NCI-H146 treated with DMSO at 0.1 percent for 48 hours (cell line): ENCODE results near the gene DPP10.
"Not testable (repeated sequence)": the region's sequence is repeated elsewhere in the genome, so short reads cannot be mapped to it uniquely, and the experiment has no call there.

ENCODE experiments used
- DNase-seq: peaks from one replicate; lab custom pipeline; 2025; ENCODE audit not compliant: unreplicated experiment; lab: John Stamatoyannopoulos, UW

Gene DPP10

GRCh38 chr2:114709936-114710850 lies 267.8 kb downstream of the DPP10 start:
- DNase-seq = no peak

- no peak for DNase-seq
Measured at GRCh38 chr2:114714313-114714712, 271.9 kb downstream of the DPP10 start.

GRCh38 chr2:114717049-114717448 lies 274.6 kb downstream of the DPP10 start:
- no peak for DNase-seq

GRCh38 chr2:114724454-114724853 lies 282.0 kb downstream of the DPP10 start:
- DNase-seq = no peak

- no peak for DNase-seq
Measured at GRCh38 chr2:114727012-114727411, 284.6 kb downstream of the DPP10 start.

- DNase-seq = no peak
Measured at GRCh38 chr2:114728372-114728771, 285.9 kb downstream of the DPP10 start.

- DNase-seq = no peak
Measured at GRCh38 chr2:114729026-114729425, 286.6 kb downstream of the DPP10 start.

GRCh38 chr2:114735126-114735525 lies 292.7 kb downstream of the DPP10 start:
- DNase-seq = no peak

GRCh38 chr2:114742245-114742644 lies 299.8 kb downstream of the DPP10 start:
- no peak for DNase-seq

GRCh38 chr2:114745700-114746099 lies 303.3 kb downstream of the DPP10 start:
- DNase-seq = no peak

- not testable (repeated sequence) for DNase-seq
Measured at GRCh38 chr2:114748175-114748574, 305.7 kb downstream of the DPP10 start.

- no peak for DNase-seq
Measured at GRCh38 chr2:114752425-114752824, 310.0 kb downstream of the DPP10 start.

- no peak for DNase-seq
Measured at GRCh38 chr2:114753145-114753544, 310.7 kb downstream of the DPP10 start.

- no peak for DNase-seq
Measured at GRCh38 chr2:114754907-114755563, 312.6 kb downstream of the DPP10 start.

GRCh38 chr2:114762376-114762775 lies 319.9 kb downstream of the DPP10 start:
- no peak for DNase-seq

GRCh38 chr2:114762986-114763385 lies 320.5 kb downstream of the DPP10 start:
- DNase-seq = no peak

GRCh38 chr2:114769110-114769509 lies 326.7 kb downstream of the DPP10 start:
- DNase-seq = no peak

GRCh38 chr2:114769991-114770390 lies 327.6 kb downstream of the DPP10 start:
- no peak for DNase-seq

- no peak for DNase-seq
Measured at GRCh38 chr2:114784046-114784445, 341.6 kb downstream of the DPP10 start.

GRCh38 chr2:114784890-114785583 lies 342.6 kb downstream of the DPP10 start:
- DNase-seq = no peak

GRCh38 chr2:114786901-114787300 lies 344.5 kb downstream of the DPP10 start:
- DNase-seq = no peak

GRCh38 chr2:114787486-114787885 lies 345.0 kb downstream of the DPP10 start:
- DNase-seq = no peak
